Ishikawa (cell line): ENCODE measurements around the gene DIP2A.

ENCODE experiments used
- CEBPB ChIP-seq: IDR thresholded peaks from 2 replicates; pipeline ENCODE4 v1.6.1; 2012
- CREB1 ChIP-seq: IDR thresholded peaks from 2 replicates; pipeline ENCODE4 v1.6.1; 2012; ENCODE audit warnings: low read depth
- EP300 ChIP-seq: IDR thresholded peaks from 2 replicates; pipeline ENCODE4 v1.6.1; 2012; ENCODE audit warnings: borderline replicate concordance
- MAX ChIP-seq: IDR thresholded peaks from 2 replicates; pipeline ENCODE4 v1.6.1; 2012
- RAD21 ChIP-seq: IDR thresholded peaks from 2 replicates; pipeline ENCODE4 v1.6.1; 2012; ENCODE audit warnings: low read depth
- REST ChIP-seq: IDR thresholded peaks from 2 replicates; pipeline ENCODE4 v1.6.1; 2012; ENCODE audit warnings: low read depth, mild to moderate bottlenecking
- TCF12 ChIP-seq: IDR thresholded peaks from 2 replicates; pipeline ENCODE4 v1.6.1; 2012; ENCODE audit warnings: low read depth
- USF1 ChIP-seq: IDR thresholded peaks from 2 replicates; pipeline ENCODE4 v1.6.1; 2012

GRCh38 chr21:46600978-46601377, 142.3 kb downstream of the DIP2A start:
- no peak for TF ChIP-seq EP300
- TF ChIP-seq CREB1: no peak
- no peak for TF ChIP-seq MAX
- no peak for TF ChIP-seq TCF12
- TF ChIP-seq USF1: no peak
- no peak for TF ChIP-seq RAD21
- no peak for TF ChIP-seq REST
- TF ChIP-seq CEBPB: no peak
